Stimulated activated CD4-positive, alpha-beta T cell treated with anti-CD3 and anti-CD28 coated beads, Interleukin-1b, Interleukin-23, amount 100 ng/mL, for 4 hours (primary cell): ENCODE measurements around the gene HOXD4.

Experiments
- DNase-seq, 2 donors: peaks; one replicate each; pipeline ENCODE4 v3.0.0-alpha.2; 2020; ENCODE audit warnings: low read depth in 2 of 2

The HOXD4 gene

DNA sequence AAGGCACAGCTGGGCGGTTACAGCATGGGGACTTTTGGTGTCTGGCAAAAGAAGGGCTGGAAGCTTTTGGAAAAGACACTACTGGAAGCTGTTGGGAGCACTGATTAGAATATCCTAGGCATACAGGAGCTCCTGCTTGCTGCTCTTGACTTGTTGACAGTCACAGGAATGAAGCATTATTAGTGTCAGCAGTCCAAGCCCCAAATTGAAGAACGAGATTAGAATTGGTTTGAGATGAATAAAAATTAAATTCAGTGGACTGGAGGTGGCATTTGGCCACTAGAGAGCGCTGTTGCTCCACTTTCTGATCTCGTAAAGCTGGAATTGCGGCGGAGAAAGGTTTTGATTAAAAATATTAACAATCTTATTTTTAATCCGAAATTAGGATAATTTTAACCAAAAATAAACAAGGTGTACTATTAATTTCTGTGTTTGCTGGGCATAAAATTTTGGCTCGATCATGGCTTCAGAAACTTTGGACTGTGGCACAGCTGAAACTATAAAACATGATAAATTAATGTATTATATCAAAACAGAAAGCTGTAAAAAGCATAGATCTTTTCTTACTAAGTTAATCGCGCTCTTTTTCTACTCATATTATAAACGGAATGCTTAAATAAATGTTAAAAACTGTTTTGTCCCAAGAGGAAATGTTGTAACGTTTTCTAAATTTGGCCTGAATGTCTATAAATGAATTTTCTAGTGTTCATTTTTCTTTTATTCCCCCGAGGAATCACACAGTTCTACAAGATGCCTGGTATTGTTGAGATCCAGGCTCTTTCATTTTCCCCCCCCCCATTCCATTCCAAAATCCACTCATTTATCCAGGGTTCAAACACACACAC is 24.2 kb upstream of the HOXD4 start:
- DNase-seq = peak; percentile 66 to 73

DNA sequence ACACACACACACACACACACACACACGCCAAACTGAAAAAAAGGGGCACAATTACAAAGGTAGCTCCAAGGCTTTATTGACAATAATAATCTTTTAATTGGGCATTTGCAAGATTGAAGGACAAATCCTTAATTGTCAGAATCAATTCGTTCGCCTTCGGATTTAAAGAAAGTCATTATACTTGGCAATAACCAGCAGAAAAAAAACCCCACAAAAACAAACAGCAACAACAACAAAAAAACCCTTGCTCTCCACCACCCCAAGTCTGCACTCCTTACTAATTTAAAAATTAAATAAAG is 23.6 kb upstream of the HOXD4 start:
- no peak for DNase-seq

DNA sequence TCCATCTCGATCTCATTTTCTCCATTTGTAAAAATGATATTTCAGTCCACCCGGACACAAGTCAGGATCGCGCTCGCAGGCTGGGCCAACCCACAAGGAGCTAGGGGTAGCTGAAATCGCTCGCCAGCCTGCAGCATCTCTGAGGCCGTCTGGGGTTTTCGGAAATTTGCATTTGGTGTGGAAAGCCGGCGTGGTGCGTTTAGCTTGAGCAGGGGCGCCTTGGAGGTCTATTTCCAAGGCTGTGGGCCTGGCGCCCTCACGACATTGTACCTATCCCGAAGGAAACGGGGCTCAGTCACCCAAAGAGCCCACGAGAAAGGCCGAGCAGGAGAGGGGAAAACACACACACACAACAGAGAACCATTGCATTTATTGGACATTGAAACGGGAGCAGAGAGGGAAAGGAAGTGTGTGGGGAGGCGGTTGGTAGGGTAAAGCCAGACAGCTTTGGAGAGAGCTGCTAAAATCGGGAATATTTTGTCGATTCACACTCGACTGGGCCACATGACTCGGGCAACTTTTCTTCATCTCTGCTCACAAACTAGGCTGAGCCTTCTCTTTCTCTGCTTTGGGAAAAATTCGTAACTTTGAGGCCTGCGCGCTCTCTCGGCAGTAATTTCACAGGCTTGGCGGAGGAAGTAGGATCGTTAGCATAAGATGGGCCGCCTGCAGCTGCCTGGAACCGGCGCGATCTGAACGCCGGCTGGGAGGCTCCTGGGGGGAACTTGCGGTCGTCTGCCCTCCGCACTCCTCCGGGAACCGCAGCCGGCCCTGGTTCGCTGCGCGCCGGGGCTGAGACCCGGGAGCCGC is 23.0 kb upstream of the HOXD4 start:
- DNase-seq = no peak

DNA sequence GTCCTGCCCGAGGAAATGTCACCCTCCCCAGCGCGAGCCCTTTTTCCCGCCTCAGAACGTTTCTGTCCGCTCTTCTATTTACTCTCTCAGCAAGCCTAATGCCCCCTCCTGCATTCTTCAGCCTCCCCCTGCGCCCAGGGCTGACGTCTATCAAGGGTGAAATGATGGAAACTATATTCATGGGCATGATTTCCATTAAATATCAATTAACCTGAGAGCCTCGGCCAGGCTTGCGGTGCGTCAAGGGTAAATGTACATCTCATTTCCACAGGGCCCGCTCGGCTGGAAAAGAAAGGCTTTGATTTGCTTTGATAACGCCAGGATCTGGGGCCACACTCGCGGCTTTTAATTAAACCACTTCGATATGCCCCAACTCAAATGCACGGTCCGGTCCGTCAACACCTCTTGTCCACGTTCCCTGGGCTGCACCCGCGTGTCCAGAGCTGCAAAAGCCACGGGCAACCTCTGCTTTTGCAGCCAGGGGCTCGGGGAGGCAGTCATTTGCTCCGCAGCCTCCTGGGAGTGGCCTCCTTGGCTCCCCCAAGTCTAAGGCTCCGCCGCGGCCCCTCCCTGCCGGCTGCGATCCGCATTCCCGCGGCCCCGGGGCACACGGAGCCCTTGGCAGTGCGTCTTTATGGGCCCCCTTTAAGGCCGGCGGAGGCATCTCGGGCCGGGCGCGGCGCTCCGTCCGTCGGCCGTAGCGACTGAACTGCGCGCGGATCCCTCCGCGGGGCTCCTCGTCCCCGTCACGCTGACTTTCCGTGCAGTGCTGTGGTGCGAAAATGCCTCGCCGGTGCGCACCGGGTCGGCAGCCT is 22.2 kb upstream of the HOXD4 start, which contains the start of gene HOXD8:
Gene HOXD8, plus strand, starts transcription at position 724 of the 815 bp plus-strand sequence. CDS start 662 bp downstream, outside the sequence.
- no peak for DNase-seq

DNA sequence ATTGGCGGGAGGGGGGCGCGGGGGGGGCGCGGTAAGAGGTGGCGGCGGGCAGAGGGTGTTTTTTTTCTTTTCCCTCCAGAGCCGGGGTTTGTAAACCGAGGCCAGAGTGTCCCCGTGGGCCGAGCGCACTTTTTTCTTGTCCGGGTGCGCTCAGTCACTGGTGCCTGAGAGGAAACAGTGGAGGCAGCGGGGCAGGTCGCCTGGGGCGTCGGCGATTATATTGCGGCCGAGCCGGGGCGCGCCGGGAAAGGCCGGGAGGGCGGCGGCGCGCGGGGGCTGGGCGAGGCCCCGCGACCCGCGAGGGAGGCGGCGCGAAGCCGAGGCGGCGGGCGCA is 21.6 kb upstream of the HOXD4 start:
- DNase-seq = no peak

DNA sequence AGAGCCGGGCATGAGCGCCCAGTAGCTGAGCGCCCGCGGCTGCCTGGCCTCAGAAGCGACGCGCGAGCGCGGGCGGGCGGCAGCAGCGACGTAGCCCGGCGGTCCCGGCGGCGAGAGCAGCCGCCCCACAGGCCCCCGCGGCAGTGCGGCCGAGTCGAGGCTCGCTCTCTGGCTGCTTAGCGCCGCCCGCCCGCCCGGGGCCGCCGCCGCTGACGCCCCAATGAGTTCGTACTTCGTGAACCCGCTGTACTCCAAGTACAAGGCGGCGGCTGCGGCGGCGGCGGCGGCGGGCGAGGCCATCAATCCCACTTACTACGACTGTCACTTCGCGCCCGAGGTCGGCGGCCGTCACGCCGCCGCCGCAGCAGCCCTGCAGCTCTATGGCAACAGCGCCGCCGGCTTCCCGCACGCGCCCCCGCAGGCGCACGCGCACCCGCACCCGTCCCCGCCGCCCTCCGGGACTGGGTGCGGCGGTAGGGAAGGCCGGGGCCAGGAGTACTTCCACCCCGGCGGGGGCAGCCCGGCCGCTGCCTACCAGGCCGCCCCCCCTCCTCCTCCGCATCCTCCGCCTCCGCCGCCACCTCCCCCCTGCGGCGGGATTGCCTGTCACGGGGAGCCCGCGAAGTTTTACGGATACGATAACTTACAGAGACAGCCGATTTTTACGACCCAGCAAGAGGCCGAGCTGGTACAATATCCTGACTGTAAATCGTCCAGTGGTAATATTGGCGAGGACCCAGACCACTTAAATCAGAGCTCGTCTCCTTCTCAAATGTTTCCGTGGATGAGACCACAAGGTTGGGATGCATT is 21.0 kb upstream of the HOXD4 start:
- no peak for DNase-seq

DNA sequence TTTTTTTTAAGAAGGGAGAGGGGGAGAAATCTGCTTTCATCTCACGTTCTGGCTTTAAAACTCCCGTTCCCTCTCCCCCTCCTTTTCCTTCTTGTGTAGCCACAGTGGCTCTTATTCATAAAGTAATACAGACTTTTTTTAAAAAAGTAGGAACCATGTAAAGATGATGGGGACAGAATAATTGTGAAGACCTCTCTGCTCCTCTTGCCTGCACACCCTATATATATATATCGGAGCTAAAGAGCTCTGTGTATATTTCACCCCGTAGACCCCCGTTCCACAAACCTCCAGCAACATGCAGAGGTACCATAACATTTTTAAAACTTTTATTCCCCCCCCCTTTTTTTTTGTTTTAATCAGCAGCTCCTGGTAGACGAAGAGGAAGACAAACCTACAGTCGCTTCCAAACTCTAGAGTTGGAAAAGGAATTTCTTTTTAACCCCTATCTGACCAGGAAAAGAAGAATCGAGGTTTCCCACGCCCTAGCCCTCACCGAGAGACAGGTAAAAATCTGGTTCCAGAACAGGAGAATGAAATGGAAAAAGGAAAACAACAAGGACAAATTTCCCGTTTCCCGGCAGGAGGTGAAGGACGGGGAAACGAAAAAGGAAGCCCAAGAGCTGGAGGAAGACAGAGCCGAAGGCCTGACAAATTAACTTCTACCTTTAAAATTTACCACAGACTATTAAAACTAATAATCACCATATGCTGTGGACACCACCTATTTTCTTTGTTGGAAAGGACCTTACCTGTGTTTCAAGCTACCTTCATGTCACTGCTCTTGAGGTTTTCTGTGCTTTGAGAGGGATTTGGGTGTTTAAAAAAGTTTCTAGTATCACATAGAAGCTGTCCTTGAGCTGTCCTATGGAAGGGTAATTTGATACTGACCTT is 20.1 kb upstream of the HOXD4 start:
- no peak for DNase-seq

DNA sequence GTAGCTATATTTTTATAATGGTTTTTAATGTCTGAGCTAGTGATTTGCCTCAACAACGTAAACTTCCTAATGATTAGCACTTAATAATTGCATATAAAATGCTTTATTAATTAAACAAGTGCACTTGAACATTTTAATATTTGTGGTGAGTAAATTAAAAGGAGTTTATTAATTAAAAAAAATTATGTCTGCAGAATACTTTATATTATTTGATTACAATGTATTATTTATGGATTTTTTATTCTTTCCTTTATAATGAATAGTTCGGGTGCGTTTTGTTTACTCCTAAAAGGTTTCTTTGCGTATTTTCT is 19.5 kb upstream of the HOXD4 start:
- no peak for DNase-seq

DNA sequence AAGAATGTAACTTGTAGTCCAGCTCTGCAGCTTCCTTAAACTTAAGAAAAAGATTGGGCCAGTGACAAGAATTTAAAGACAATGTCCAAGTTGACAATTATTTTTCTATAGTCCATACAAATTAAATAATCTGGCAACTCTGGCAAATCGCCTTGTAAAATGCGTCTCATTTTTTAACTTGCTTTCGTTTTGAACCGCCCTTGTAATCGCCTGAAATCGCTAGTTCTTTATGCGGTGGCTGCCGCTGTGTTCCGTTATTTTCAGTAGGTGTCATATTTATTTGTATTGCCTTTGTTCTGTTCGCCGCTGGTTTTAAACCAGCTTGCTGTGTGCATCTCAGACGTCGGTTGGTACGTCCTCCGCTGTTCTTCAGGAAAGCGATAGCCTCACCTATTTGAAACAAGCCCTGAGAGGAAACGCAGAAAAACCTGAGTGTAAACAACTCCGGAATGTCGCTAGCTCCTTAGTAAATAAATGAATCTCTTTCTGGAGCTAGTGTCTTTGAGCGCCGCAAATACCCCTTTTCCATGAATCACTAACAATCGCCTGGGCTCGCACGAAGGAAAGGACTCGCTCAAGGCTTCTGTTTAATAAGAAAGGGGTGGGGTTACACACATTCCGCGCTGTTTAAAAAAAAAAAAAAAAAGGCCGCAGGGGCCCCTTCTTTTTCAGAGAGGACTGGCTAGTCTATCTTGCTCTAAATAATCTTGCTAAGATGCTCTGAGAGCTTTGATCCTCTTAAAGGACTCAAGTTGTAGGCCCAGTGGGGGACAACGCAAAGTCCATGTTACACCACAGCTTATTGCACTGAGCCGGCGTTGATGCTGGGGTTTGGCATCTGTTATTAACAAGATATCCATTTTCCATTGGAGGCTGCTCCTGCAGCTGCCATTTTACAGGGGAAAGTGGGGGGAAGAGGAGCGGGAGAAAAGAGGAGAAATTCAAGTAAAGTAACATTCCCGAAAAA is 18.9 kb upstream of the HOXD4 start:
- no peak for DNase-seq

DNA sequence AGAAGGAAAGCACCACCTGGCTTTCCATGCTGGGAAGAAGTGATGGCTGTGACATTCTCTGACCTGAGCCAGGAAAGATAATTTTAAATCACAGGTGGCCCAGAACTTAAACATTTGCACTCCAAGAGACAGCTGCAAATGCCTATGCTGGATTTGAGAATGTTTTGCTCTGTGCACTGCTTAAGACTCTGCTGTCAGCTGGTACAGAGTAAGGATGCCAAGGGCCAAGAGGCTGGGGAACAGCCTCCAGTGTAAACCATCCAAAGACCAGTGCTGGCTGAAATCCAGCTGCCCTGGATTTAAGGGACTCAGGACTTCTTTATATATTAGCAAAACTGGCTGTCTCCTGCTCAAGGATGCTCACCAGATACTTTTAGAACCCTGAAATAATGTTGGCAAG is 18.0 kb upstream of the HOXD4 start:
- no peak for DNase-seq

DNA sequence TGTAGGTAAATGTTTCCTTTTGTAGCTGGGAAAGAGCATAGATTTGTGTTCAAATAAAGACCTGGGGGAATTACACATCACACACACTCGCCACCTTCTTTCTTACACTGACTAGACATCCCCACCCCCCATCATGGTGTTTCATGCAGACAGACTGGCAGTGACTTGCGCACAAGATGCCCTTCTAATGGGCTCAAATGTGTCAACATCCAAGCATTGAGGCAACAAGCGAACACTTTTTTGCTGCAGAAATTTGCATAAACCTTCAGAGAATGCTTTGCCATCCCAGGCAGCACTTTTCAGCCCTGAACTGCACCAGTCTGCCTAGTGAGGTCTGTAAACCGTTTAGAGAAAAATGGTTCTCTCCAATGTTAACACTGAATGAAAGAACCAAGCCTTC is 17.3 kb upstream of the HOXD4 start:
- no peak for DNase-seq

DNA sequence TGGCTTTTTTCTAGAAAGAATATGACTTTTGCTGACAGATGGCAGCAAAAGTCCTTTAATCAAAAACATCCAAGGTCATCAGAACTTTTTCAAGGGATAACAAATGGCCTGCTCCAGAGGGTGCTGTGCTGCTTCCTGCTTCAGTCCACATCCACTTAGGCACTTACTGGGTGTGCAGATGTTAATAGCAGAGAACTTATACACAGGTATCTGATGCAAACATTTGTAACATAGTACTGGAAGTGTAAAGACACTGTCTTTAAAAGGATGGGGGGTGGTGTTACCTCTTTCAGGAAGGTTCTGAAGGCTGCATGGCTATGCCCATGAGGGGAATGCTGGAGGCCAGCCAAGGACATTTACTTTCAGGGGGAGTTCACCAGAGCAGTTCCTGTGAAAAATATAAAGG is 16.3 kb upstream of the HOXD4 start:
- DNase-seq = no peak

DNA sequence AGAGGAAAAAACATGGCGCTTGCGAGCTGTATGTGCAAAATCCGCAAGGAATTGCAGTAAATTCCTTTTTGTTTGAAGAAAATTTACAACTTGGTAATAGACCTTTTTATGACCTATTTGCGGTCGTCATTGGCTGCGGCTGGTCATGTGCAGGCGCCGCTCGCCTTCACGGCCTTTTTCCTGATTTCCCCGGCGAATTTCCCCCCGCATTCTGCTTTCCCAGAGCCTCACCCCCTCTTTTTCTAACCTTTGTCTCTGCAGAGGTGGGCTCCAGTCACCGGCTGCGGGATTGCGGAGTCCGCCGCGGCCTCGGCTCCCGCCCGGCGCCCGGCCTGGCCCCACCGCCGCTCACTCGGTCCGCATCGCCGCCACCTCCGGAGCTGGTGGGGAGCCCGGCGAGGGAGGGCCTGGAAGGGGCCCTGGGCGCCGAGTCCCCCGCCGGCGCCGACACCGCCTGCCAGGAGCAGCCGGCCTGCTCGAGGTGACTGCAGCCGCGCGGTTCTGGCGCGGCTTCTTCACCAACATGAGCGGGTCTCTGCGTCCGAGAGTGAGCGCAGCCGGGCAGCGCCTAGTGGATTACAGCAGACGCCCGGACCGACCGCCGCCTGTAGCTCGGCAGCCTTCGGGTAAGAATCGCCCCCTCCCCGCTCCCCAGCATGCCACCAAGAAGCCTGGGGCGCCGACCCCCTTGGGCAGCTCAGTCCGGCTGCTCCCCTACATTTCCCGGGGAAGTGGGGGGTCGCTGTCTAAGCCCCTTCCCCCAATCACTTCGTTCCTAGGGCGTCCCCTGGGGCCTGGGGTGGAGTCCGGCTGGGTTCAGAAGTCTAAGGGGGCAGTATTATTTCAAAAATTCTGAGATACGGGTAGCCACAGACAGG is 14.7 kb upstream of the HOXD4 start:
- DNase-seq = no peak

DNA sequence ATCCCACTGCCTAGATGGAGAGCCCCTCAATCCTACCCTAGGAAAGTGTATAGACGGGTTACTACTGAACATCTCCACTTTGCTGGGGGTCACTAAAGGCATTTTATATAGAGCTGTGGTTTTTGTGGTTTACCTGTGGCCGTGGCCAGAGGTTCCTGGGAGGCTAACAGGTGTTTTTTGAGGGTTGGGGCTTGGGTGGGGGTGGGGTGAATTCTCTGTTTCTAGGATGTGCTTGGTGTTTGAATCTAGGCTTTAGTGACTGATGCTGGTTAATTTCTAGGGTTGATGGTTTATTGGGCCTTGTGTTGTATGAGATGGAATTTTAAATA is 14.1 kb upstream of the HOXD4 start:
- DNase-seq = no peak

DNA sequence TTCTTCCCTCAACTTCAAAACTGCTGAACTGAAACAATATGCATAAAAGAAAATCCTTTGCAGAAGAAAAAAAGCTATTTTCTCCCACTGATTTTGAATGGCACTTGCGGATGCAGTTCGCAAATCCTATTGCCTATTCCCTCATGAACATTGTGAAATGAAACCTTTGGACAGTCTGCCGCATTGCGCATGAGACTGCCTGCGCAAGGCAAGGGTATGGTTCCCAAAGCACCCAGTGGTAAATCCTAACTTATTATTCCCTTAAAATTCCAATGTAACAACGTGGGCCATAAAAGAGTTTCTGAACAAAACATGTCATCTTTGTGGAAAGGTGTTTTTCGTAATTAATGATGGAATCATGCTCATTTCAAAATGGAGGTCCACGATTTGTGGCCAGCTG is 13.4 kb upstream of the HOXD4 start:
- DNase-seq = no peak

DNA sequence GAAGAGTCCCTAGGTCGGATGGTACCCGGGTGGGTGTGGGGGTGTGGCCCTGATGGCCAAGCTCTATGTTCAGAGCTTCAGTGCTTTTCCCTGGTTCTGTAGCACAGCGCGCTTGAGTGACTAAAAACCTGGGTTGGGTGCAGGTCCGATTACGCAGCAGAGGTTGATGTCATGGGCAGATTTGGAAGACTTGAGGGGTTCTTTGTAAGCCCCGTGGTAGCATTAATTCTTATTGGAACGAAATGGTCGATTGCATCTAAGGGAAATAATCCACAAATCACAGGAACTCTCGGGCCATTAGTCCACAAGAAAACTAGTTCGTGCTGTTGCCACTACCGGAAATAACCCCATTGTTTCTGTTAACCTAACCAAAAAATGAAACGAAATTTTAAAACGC is 12.8 kb upstream of the HOXD4 start:
- DNase-seq = no peak

DNA sequence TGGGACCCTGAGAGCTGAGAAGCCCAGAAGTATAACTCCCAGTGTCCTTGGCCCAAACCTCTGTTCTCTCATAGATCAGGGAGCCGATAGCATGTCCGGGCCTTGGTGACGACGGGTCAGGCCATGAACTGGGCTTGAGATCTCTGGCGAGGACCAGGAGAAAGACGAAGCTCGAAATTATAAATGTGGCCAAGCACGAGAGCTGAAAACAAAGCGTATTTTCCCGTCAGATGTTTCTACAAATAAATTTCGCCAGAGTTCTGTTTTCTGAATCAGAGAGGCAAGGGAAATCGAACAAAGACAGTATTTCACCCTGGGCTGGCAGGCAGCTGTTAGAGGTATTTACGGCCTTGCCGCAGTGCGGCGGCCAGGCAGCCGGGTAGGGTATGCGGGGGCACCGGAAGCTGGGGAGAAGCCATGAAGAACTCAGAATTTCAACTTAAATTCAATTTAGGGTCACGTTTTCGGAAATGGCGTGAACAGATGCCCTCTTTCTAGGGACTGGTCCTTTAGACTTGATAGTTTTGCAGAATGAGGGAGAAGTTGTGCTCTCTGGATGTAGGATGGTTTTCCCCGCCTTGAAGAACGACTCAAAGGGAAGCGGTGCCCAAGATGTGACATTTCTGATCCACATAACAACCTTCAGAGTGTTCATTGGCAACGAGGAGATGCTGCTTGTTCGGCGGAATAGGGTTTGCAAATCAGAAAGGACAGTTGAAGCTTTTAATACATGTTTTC is 12.3 kb upstream of the HOXD4 start:
- no peak for DNase-seq
